Activated CD8-positive, alpha-beta memory T cell treated with anti-CD3 and anti-CD28 coated beads for 4 hours (primary cell): ENCODE results near the gene IL12RB2.

Source experiments
- DNase-seq, 2 donors: peaks; one replicate each; pipeline ENCODE4 v3.0.0-alpha.2; 2020; ENCODE audit warnings: low read depth in 2 of 2

The IL12RB2 gene

DNA sequence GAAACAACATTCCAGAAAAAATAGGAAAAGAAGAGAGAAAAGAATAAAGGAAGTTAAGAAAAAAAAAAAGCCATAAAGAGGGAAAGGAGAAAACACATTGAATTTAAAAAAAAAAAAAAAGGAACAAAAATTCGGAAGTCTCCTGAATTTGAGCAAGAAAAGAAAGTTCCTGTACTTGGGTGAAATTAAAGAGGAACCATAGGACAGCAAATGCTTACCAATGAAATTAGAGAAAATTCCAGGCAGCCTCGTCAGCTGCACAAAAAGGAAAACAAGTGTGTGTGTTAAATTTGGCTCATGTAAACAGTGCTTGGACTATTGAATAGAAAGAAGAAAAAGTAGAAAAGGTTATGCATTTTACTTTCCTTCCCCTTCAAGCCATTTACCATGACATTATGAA, 4.9 kb downstream of the IL12RB2 start:
- DNase-seq: no peak

DNA sequence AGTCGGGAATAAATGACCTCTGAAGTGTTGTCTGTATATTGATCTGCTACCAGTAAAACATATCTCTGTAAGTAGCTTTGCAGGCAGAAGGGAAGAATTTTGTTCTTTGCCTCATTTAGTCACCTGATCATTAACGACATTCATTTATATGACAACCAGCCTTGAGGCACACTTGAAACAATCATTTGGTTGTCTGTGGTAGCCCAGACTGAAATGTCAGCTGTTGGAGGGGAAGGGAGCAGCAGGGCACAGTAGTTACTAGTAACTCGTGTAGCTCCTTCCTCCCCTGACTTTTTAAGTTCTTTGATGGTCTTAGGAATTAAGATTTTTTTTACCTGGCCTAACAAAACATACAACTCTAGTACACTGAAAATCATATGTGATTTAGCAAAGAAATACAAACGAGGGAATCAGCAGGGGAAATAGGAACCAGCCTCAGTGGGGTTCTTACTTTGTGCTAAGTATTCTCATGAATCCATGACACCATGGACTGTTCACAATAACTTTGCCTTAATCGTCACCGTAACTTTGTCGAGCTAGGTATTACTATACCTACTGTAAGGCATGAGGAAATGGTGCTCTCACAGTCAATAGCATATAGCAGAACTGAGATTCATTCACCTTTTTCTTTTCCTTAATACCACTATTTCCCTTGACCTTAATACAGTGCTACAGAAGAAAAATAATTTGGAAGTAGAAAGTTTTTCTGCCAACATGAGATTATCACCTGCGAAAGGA, 6.4 kb downstream of the IL12RB2 start:
- DNase-seq: no peak

DNA sequence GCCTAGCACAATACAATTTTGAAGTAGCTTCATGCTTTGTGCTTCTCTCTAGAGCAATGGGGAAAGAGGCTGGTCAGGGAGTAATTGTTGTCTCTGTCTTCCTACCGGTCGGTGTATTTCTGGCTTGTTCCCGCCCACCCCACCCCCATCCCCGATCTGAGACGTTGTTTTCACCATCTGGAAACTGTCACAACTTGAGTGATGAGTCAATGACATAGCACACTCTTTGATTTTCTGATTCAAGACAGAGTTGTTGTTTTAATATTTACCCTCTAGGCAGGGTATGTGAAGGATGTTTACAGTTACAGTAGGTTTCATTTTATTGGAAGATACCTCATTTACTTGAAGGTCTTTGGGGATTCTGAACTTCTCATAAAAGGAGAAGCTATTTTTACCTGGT, 7.0 kb downstream of the IL12RB2 start:
- no peak for DNase-seq

DNA sequence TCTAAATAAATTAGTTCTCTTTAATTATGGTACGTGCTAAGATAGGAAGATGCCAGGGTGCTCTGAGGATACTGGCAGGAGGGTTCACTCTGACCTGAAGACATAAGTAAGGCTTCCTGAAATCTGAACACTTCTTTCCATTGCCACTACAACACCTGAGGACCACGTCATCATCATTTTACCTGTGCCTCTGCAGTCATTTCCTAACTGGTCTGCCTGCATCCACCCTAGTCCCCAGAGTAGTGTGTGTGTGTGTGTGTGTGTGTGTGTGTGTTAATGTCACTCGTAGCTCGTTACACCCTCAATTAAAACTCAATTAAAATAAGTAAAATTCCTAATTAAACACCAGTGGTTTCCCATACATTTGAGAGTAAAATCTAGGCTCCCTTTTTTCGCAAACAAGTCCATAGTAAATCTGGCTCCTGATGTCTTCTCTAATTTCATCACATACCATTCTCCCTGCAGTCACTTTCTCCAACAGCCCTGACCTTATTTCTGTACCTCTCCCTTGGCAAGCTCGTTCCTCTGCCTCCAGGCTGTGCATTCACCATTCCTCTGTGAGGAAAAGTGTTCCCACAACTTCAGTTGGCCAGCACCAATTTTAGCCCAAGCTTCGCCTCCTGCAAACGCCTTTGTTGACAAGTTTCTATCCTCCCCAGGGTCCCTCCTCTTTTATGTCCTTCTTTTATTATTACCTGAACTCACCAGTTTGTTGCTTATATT, 8.7 kb downstream of the IL12RB2 start:
- DNase-seq: no peak

DNA sequence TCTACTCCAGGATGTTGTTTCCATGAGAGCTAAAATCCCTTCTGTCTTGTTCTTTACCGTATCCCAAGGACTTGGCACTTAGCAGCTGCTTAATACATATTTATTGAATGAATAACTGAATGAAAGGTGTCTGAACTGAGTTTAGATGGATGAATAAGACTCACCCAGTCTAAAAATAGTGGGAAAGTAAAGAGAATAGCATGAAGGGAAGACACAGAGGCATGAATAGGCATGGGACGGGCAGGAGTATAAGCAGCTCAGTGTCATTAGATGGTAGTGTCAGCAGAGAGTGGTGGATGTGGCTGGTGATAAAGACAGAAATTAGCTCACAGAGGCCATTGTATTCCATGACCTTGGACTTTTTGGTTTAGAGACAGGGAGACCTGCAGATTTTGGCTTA, 9.2 kb downstream of the IL12RB2 start:
- DNase-seq: no peak

DNA sequence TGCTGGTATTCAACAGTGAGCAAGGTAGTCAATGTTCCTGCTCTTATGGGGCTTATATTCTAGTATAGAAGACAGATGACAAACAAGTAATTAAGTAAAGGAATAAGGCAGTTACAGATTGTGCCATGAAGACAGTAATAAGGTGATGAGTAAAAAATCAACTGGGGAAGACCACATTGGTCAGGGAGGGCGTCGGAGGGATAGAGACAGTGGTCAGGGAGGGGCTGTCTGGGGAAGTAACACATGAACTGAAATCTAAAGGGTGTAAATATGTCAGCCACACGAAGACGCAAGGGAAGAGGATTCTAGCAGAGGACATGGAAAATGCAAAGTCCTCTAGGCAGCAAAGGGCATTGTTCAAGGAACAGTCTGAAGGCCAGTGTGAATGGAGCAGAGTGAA, 10.1 kb downstream of the IL12RB2 start:
- no peak for DNase-seq

DNA sequence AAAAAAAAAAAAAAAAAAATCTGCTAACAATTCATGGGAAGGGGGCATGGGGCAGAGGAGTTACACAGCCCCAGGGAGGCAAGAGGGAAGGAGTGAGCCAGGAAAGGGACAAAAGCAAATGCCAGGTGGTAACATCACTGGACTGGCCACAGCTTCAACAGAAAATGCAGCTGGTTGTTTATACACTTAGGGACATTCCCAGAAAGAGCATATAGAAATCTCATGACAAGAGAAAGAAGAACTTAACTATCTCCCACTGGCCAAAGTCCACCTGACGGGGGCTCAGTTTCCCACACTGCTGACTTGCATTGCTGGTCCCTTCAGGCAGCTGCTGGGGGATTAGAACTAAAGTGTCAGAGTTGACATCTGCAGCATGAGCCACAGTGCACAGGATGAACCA, 14.8 kb downstream of the IL12RB2 start:
- no peak for DNase-seq

DNA sequence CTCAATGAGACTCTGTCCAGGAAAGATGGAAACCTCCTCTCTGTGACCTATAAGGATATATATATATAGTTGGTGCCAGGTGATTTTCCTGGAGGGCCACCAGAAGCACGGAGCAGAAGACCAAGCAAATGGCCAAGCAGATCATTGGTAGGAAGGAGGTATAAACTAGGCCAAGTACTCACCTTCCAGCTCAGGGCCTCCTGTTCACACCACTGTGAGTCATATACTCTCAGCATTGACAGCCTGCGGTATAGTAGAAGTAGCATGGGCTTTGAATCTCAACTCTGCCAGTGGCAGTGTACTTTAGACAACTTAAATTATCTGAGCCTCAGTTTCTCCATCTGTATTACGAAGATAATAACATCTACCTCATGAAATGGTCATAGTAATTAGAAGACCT, 15.4 kb downstream of the IL12RB2 start:
- no peak for DNase-seq

DNA sequence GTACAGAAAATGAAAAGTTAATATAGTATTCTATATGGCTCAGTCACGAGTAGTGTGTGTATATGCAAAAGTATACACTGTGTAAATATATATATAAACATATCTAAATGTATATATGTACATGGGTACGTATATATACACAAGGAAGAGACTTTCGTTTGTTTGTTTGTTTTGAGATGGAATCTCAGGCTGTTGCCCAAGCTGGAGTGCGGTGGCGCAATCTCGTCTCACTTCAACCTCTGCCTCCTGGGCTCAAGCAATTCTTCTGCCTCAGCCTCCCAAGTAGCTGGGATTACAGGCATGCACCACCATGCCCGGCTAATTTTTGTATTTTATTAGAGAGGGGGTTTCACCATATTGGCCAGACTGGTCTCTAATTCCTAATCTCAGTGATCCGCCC, 16.4 kb downstream of the IL12RB2 start:
- DNase-seq: no peak

DNA sequence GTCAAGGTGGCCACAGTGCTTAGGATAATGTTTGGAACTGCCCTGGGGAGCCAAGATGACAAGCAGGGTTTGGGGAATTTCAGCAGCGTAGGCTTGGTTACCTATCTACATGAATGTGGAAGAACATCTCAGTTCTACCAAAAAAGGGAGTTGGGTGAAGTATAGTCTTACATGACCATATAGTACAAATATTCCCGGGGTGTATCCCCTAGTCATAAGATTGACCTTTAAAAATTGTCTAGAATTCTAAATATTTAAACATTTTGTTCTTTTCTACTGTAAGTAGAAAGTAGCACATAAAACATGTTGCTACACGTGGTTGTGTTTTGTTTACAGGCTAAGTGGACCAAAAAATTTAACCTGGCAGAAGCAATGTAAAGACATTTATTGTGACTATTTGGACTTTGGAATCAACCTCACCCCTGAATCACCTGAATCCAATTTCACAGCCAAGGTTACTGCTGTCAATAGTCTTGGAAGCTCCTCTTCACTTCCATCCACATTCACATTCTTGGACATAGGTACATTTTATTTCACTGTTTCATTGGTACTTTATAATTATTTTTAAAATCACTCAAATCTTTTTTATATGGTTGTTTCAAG, 20.3 kb downstream of the IL12RB2 start:
- no peak for DNase-seq

DNA sequence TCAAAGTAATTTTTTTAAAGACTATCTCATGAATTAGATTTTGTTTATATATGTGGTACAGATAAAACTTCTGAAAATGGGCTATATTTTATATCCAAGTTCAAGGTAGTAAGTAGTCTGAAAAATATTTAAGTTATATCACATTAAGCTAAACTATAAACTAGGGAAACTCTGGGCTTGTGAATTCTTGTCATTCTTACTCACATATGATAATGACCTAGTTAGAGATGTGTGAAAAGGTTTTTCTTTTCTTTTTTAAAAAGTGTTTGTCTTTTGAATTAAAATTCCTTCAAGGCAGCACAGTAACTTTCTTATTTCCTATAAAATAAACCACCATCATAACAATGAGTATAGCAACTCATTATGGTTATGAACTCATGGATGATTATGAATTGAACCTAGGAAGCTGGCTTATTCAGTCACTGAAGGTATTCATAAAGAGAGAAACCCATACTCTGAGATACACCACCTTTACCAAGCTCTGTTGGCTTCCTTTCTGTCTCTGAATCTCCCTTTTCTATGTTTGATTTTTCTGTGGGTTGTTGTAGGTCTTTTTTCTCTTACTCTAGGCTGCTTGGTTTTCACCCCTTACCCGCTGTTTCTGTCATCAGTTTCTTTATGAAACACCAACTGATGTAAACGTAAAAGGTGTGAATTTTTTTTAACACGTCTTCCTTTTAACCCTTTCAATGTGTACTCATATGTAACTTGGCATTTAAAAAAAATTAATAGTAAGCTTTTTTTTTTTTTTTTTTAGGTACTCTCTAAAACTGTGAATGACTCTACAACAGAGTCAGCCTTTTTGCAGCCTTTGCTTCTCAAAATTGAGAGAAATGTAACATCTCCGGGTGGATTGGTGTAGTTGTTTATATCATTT, 25.2 kb downstream of the IL12RB2 start:
- DNase-seq: no peak

DNA sequence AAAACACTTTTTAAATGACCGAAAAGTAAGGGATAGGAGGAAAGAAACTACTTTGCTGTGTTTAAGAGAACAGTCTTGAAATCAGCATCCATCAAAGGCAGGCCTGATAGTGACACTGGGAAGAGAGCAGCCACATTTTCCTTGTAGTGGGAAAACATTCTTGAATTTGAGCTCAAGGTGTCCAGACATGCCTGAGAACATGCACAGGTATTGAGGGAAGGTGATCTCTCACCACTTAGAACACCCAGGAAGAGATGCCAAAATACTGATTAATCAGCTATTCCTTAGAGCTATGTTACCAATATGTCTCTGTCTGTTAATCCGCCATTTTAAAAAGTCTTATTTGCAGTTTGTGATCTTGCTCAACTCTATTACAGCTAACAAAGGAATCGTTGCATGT, 25.9 kb downstream of the IL12RB2 start:
- no peak for DNase-seq

DNA sequence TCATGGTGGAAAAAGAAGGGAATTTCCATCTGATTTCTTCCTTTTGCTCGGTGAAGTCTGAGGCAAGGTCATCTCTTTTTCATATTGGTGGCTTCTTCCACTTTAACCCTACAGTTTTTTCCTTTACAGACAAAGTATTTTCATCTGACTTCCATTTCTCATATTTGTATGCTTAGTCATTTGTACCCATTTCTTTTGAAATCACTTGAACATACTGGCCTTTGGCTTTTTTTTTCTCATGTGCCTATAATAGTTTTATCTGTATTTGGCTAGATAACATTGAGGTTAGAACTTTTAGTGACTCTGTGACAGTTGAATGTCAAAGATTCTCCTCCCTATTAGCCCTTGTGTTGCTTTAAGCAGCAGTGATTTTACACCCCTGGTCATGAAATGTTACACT, 27.7 kb downstream of the IL12RB2 start:
- DNase-seq: no peak

DNA sequence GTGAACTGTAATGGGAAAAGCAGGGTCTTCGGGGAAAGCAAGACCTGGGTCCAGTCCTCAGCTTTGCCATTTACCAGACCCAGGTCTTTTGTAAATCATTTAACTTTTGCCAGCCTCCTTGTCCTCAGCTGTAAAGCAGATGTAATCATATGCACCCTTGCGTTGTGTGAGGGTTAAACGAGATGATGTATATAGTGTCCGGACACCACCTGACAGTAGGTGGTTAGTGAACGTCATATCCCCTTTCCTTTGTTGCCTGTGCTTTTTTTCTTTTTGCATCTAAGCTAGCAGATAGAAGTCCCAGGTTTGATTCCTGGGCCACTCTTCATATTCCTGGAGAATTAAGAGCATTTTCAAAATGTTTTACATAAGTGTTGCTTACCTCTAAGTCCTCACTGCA, 28.5 kb downstream of the IL12RB2 start:
- DNase-seq: no peak

DNA sequence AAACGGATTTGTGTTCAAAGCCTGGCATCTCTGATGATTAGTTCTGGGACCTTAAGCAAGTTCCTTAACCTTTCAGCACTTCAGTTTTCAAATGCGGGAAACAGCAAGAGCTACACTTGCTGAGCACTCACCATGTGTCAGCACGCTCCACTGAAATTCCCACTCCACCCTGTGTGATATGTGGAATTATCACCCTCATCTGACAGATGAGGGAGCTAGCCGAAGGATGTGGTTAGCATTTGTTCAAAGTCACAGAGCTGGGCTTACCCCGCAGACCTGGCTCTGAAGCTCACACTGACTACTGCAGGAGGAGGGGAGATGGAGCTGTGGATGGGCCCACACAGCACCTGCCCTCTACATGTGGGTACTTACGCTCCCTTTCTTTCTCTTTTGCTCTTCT, 29.1 kb downstream of the IL12RB2 start:
- DNase-seq: no peak

DNA sequence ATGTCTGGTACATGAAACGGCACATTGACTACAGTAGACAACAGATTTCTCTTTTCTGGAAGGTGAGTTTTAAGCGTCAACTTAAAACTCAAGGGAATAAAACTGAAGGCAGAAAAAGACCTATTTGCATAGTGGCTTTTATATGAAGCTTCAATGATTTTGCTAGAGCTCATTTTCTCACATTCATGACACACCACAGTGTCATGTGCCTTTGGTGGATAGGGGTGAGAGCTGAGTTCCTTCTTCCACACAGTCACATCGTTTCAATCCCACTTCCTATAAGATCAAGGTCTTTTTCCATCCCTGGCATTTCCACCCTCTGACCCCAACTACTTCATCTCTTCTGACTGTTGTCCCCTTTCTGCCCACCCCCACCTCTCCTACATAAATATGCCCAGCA, 31.0 kb downstream of the IL12RB2 start:
- DNase-seq: no peak

DNA sequence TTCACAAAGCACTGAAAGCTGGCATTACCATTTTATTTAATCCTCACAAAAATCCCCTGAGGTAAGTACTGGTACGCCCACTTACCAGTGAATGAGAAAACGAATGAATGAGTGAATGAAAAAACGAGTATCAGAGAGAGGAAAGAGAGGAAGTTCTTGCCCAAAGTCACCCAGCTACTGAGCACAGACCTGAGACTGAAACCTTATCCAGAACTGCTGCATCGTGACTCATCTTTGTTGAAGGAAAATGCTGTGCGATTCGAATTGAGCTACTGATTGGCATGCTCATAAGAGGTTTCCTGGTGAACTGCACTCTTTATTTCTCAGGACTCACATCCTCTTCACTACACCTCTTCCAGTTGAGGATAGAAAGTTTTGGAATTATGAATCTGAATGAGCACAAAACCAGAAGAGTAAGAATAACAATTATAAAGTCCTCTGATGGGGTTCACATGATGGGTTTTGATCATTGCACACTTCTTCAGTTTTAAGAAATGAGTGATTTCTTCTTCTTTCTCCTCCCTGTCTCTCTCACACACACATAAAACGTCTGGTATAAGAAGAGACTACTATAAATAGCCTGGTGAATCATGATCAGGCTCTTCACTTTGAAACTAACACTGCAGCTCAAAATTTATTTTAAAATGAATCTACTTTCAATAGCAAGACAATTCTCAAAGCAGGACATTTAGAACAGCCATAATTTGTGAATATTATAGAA, 32.1 kb downstream of the IL12RB2 start:
- no peak for DNase-seq

DNA sequence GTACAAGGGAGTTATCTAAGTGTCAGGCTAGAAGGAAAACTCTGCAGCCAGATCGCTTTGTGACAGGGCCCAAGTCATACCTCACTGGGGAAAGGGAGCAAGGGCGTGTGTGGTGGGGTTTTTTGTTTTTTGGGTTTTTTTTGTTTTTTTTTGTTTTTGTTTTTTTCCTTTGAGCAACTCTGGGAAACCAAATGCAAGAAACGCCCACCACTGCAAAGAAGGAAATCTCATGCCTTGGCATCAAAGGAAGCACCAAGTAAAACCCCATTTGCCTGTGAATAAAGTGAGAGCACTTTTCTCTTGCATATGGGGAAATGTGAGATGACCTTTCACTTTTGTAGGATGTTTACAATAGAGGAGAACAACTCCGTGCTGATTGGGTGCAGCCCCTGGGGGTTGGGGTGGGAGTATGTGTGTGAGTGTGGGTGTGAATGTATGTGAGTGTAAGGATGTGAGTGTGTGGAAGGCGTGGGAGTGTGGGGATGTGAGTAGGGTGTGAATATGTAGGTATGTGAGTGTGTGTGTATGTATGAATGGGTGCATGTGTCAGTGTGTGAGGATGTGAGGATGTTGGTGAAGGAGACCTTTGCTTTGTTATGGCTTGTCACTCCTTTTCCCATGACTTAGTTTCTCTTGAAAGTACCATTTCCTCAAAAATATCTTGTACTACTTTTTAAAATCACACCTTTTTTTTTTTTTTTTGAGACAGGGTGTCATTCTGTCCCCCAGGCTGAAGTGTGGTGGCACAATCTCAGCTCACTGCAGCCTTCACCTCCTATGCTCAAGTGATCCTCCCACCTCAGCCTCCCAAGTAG, 34.6 kb downstream of the IL12RB2 start:
- DNase-seq: no peak

DNA sequence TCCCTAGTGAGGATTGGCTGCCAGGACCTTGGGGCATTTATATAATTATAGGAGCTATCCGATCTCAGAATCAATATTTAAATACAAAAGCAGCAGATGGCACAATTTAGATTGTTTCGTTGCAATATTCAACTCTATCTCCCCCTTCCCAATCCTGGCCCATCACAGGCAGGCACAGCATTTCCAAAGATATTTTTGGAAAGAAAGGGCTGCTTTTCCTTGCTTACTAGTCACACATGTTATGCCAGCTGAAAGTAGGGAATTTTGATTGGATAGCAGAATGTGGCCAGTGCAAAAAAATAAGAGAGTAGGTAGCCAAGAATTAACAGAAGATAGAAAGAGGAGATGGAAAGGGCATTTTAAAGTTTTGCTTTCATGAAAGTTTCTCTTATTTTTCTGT, 37.9 kb downstream of the IL12RB2 start:
- DNase-seq: no peak

DNA sequence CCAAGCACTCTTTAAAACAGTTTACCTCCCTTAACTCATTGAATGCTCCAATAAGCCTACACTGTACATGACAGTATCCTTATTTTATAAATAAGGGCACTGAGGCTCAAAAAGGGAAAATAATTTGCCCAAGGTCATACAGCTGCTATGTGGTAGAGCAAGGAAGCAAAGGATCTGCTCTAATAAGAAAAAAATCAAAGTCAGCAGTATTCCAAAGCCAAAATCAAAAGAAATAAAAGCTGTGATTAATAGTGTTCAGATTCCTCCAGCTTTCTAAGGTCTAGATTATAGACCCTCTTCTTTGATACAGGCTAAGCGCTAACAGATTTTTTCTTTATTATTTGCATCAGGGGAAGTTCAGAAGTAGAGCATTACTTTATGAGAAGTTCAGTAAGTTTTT, 39.3 kb downstream of the IL12RB2 start:
- no peak for DNase-seq
